ENCODE data around the gene SHOC2. TPM values are rescaled to one million over a fixed set of nuclear protein-coding genes. Genes with fewer than 3 reads are reported as not detected.

SHOC2 gene
- total and polyA plus RNA-seq, 7 donors = 21.4 to 74.5 (median 52.5) TPM

Small RNA genes within 50 kb of the gene (small RNA-seq; reads per million reads assigned to genes)
- 0.36 to 1.3 (median 1.1) reads per million in 3 donors for gene MIR548E

Other genes with a start within 250 kb of the SHOC2 start
- 100 to 1,000 TPM in 3 of 4 donors, 10 to 100 TPM in 1; 64.3 to 140 (median 127) TPM for gene PDCD4, start 47.7 kb upstream of the SHOC2 start, total RNA-seq
- gene PDCD4, start 47.7 kb upstream of the SHOC2 start, polyA plus RNA-seq = 100 to 1,000 TPM; 179 to 327 (median 236) TPM
- 10 to 100 TPM; 19.7 to 36.8 (median 27.5) TPM for gene BBIP1, start 424 bp upstream of the SHOC2 start, total RNA-seq
- 10 to 100 TPM; 16.2 to 24.7 (median 20.0) TPM for gene BBIP1, start 424 bp upstream of the SHOC2 start, polyA plus RNA-seq
- 1 to 10 TPM; 1.5 to 4.6 (median 3.3) TPM for gene ADRA2A, start 157.4 kb downstream of the SHOC2 start, total RNA-seq
- gene ADRA2A, start 157.4 kb downstream of the SHOC2 start, polyA plus RNA-seq = 1 to 10 TPM; 1.8 to 6.2 (median 3.9) TPM